CD8-positive, alpha-beta memory T cell (primary cell): ENCODE results near the gene C1QTNF12. TPM values are rescaled to one million over a fixed set of nuclear protein-coding genes. Genes with fewer than 3 reads are reported as not detected.

ENCODE experiments used
- CTCF ChIA-PET: fragments of 350-600 bp; sonication (Branson Sonifier 250); formaldehyde crosslinking; loops from one replicate; lab custom pipeline; 2021; ENCODE audit warnings: antibody characterized with exemption; lab: Charles Lee
- POLR2A ChIA-PET: fragments of 350-600 bp; sonication (Branson Sonifier 250); formaldehyde crosslinking; loops from one replicate; lab custom pipeline; 2021; ENCODE audit warnings: antibody characterized with exemption; lab: Charles Lee
- DNase-seq, 5 donors: peaks; one replicate each; pipeline versions ENCODE4 v3.0.0 to v3.0.0-alpha.2; 2020 to 2022; ENCODE audit warnings: mixed read lengths in 1 of 5
- H3K27ac ChIP-seq: one replicate; pipeline ENCODE4 v1.7.0; 2013; ENCODE audit warnings: low read depth, mild to moderate bottlenecking, low read length, moderate library complexity
- H3K27me3 ChIP-seq: 2 replicates; pipeline ENCODE4 v1.7.0; 2013; ENCODE audit warnings: low read length, mild to moderate bottlenecking; ENCODE audit not compliant: insufficient read depth, poor library complexity, severe bottlenecking
- H3K36me3 ChIP-seq: 2 replicates; pipeline ENCODE4 v1.7.0; 2013; ENCODE audit warnings: mild to moderate bottlenecking, low read length, moderate library complexity; ENCODE audit not compliant: insufficient read depth
- H3K4me1 ChIP-seq: 2 replicates; pipeline ENCODE4 v1.7.0; 2013; ENCODE audit warnings: mild to moderate bottlenecking, low read length, moderate library complexity; ENCODE audit not compliant: insufficient read depth
- H3K4me3 ChIP-seq: 2 replicates; pipeline ENCODE4 v1.7.0; 2013; ENCODE audit warnings: mild to moderate bottlenecking, low read length
- H3K9me3 ChIP-seq: 2 replicates; pipeline ENCODE4 v1.7.0; 2013; ENCODE audit warnings: mild to moderate bottlenecking, low read length
- H3K27ac Mint-ChIP-seq, 8 donors: one replicate each; pipeline ENCODE4 v1.8.0; 2020 to 2021; ENCODE audit warnings: mixed read lengths in 8 of 8, mild to moderate bottlenecking in 6 of 8, inconsistent platforms in 3 of 8, moderate library complexity in 3 of 8
- H3K27me3 Mint-ChIP-seq, 2 donors: one replicate each; pipeline ENCODE4 v1.8.0; 2020 to 2021; ENCODE audit warnings: mixed read lengths in 2 of 2, mild to moderate bottlenecking in 1 of 2, moderate library complexity in 1 of 2
- H3K36me3 Mint-ChIP-seq, 3 donors: one replicate each; pipeline ENCODE4 v1.8.0; 2020 to 2021; ENCODE audit warnings: mixed read lengths in 3 of 3, inconsistent platforms in 1 of 3, mild to moderate bottlenecking in 1 of 3
- H3K4me1 Mint-ChIP-seq, 3 donors: one replicate each; pipeline ENCODE4 v1.8.0; 2020 to 2021; ENCODE audit warnings: mixed read lengths in 3 of 3, inconsistent platforms in 1 of 3, mild to moderate bottlenecking in 1 of 3
- H3K4me3 Mint-ChIP-seq, 7 donors: one replicate each; pipeline ENCODE4 v1.8.0; 2020 to 2021; ENCODE audit warnings: mixed read lengths in 7 of 7, mild to moderate bottlenecking in 6 of 7, moderate library complexity in 4 of 7, inconsistent platforms in 2 of 7
- H3K9me3 Mint-ChIP-seq, 5 donors: one replicate each; pipeline ENCODE4 v1.8.0; 2020 to 2022; ENCODE audit warnings: mixed read lengths in 5 of 5, mild to moderate bottlenecking in 3 of 5, moderate library complexity in 2 of 5, inconsistent platforms in 1 of 5
- polyA plus RNA-seq: library from polyadenylated mRNA; unstranded; fragments of 300-500 nt; fragmentation: Illumina TruSeq; gene quantifications from one replicate; pipeline ENCODE4 v1.2.3, GENCODE V29; 2021
- total RNA-seq, 2 experiments: library from RNA; stranded (reverse); gene quantifications; one replicate each; pipeline ENCODE4 v1.2.3, GENCODE V29; 2021

C1QTNF12 gene
- total and polyA plus RNA-seq, 3 experiments from 2014 or later: 0.51 to 1.1 TPM; not detected in 1

DNA sequence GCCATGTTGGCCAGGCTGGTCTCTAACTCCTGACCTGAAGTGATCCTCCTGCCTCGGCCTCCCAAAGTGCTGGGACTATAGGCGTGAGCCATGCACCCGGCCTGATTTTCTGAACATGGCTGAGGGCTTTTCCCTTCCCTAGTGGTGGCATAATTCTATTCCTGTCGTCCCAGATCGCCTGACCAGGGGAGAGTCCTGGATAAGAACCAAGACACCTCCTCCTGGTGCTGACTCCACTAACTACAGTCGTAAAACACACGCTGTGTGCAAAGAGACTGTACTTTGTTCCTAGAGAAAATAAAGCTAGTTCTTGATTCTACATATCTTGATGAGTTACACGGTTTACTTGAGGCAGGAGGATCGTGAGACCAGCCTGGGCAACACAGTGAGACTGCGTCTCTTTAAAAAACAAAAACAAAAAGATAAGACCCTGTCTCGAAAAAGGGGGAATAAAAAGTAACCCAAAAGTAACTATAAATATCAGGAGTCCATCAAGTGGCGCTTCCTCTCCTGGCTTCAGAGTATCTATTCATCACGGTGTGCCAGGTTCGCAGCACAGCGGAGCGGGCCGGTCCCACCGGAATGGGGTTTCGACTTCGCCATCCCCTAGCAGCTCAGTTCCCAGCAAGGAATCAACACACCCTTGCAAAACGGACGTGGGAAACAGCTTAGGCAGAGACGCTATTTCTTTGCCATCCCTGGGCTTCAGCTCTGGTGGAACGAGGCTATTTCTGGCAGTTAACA, 15.7 kb downstream of the C1QTNF12 start:
- H3K4me1 Mint-ChIP-seq: peaks cover 27 to 48% (median 30%) of the 10 kb centered on the region in 3 donors
- no peaks in the 10 kb centered on the region for H3K27me3 ChIP-seq
- peaks cover 0 to 53% (median 2%) of the 10 kb centered on the region in 3 donors for H3K36me3 Mint-ChIP-seq
- ChIA-PET POLR2A (interaction anchor here (0.7 kb wide), 1 partner anchor 323 kb away, joined by 4 read pairs; no protein-coding TSS in a partner anchor), CTCF (interaction anchor here (0.7 to 0.8 kb wide), 3 partner anchors 108 to 210 kb away, joined by 3 to 4 read pairs (median 3); no protein-coding TSS in a partner anchor)
- peak overlapping the region; percentile 91 to 99 (median 94) for H3K4me3 Mint-ChIP-seq
- no peaks in the 10 kb centered on the region for H3K27me3 Mint-ChIP-seq
- H3K4me1 ChIP-seq: peaks cover 28% of the 10 kb centered on the region
- peak overlapping the region; percentile 86 to 98 (median 94) for H3K27ac Mint-ChIP-seq
- peak overlapping the region; percentile 90 for H3K27ac ChIP-seq
- DNase-seq: no peak
- H3K9me3 ChIP-seq: no peaks in the 10 kb centered on the region
- peak overlapping the region; percentile 100 for H3K4me3 ChIP-seq
- H3K36me3 ChIP-seq: peaks cover 5% of the 10 kb centered on the region
- H3K9me3 Mint-ChIP-seq: no peaks in the 10 kb centered on the region

DNA sequence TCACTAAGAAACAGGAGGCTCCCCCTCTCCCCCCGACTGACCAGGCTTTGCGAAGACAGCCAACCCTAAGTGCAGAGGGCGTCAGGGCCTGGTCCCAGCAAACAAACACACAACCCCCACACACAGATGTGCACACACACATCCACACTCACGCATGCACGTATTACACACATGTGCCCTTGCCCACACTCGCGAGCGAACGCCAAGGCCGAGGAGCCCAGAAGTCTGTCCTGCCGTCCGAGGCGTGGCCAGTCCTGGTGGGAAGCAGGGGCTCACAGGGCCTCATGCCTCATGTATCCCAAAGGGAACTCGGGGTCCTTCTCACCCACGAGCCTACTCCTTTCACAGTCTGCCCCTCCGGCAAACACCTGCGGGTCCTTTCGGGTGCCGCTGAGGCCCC, 16.8 kb downstream of the C1QTNF12 start:
- DNase-seq: no peak
- Histone ChIP-seq H3K4me1 (peaks cover 28% of the 10 kb centered on the region), H3K27me3 (no peaks in the 10 kb centered on the region), H3K4me3 (no peak overlapping the region), H3K36me3 (peaks cover 8% of the 10 kb centered on the region), H3K27ac (no peak overlapping the region), H3K9me3 (no peaks in the 10 kb centered on the region)
- Mint-ChIP-seq H3K9me3 (no peaks in the 10 kb centered on the region), H3K27me3 (no peaks in the 10 kb centered on the region), H3K4me3 (peak overlapping the region in 6 of 7 donors; percentile 60 to 96 (median 84)), H3K4me1 (peaks cover 30 to 49% (median 35%) of the 10 kb centered on the region in 3 donors), H3K27ac (peak overlapping the region in 4 of 8 donors; percentile 23 to 87 (median 71)), H3K36me3 (peaks cover 0 to 62% (median 6%) of the 10 kb centered on the region in 3 donors)
- ChIA-PET CTCF (interaction anchor here (0.9 kb wide), 1 partner anchor 17 kb away, joined by 3 read pairs; no protein-coding TSS in a partner anchor), POLR2A (no interaction called here)

DNA sequence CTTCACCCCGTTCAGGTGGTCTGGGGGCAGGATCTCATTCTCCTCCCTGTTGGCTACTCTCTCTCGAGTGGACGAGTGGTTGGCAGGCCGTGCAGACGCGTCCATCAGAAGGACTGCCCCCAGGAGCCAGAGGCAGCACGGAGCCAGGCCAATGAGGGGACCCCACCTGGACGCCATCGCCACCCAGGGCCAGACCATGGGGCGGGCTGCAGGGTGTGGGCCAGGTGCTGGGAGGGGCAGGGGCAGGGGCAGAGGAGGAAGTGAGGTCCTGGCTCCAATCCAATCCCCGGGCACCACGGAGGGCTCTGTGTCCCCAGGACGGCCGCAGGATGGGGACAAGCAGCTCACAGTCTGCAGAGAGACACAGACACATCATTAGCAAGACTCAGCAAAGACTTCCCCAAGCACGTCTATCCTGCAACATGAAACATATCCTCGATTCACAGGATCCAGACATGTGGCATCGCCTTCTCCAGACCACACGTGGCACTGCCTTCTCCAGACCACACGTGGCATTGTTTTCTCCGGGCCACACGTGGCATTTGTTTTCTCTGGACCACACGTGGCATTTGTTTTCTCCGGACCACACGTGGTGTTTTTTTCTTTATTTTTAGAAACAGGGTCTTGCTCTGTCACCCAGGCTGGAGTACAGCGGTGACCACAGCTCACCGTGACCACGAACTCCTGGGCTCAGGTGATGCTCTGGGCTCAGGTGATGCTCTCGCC, 17.8 kb downstream of the C1QTNF12 start:
- DNase-seq: no peak
- POLR2A ChIA-PET: no interaction called here
- Mint-ChIP-seq H3K4me1 (peaks cover 22 to 39% (median 25%) of the 10 kb centered on the region in 3 donors), H3K4me3 (peak overlapping the region in 1 of 7 donors; percentile 31), H3K36me3 (peaks cover 0 to 61% (median 8%) of the 10 kb centered on the region in 3 donors), H3K9me3 (no peaks in the 10 kb centered on the region), H3K27me3 (no peaks in the 10 kb centered on the region), H3K27ac (peak overlapping the region in 1 of 8 donors; percentile 21)
- no peak overlapping the region for H3K4me3 ChIP-seq
- H3K9me3 ChIP-seq: no peaks in the 10 kb centered on the region
- CTCF ChIA-PET: interaction anchor here (0.9 kb wide), 1 partner anchor 16 kb away, joined by 3 read pairs; no protein-coding TSS in a partner anchor
- no peak overlapping the region for H3K27ac ChIP-seq
- H3K36me3 ChIP-seq: peaks cover 13% of the 10 kb centered on the region
- H3K4me1 ChIP-seq: peaks cover 28% of the 10 kb centered on the region
- H3K27me3 ChIP-seq: no peaks in the 10 kb centered on the region

DNA sequence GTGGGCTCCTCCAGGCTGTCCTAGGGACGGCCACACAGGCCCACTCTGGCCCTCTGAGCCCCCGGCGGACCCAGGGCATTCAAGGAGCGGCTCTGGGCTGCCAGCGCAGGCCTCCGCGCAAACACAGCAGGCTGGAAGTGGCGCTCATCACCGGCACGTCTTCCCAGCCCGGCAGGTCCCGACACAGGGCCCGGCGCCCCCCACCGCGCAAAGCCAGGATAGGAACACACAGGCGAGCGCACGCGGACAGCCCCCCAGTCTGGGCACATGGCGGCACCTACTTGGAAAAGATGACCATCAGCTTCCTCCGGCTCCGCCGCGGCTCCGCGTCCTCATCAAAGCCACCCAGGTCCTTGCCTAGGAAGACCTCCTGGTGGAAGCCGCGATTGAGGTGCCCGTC, 18.3 kb downstream of the C1QTNF12 start:
- no peaks in the 10 kb centered on the region for H3K27me3 Mint-ChIP-seq
- Histone ChIP-seq H3K36me3 (peaks cover 15% of the 10 kb centered on the region), H3K27me3 (no peaks in the 10 kb centered on the region), H3K4me1 (peaks cover 25% of the 10 kb centered on the region), H3K4me3 (no peak overlapping the region), H3K9me3 (no peaks in the 10 kb centered on the region), H3K27ac (no peak overlapping the region)
- ChIA-PET POLR2A (no interaction called here), CTCF (no interaction called here)
- no peaks in the 10 kb centered on the region for H3K9me3 Mint-ChIP-seq
- H3K27ac Mint-ChIP-seq: no peak overlapping the region
- H3K4me1 Mint-ChIP-seq: peaks cover 18 to 34% (median 20%) of the 10 kb centered on the region in 3 donors
- H3K36me3 Mint-ChIP-seq: peaks cover 0 to 64% (median 8%) of the 10 kb centered on the region in 3 donors
- no peak for DNase-seq
- H3K4me3 Mint-ChIP-seq: no peak overlapping the region

DNA sequence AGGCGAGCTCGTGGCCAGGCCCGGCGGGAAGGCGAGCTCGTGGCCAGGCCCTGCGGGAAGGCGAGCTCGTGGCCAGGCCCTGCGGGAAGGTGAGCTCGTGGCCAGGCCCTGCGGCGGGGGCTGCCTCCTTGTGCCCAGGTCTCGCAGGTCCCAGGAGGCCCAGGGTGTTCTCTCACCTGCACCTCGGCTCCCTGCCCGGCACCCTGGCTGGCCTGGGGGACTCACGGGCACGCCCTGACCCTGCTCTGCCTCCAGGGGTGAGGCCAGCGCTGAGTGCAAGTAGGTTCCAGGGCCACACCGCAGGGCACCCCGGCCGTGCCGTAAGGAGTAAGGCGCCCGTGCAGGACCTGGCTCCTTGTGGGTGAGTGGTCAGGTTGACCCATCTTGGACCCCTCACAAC, 19.1 kb downstream of the C1QTNF12 start:
- Mint-ChIP-seq H3K4me1 (peaks cover 18 to 34% (median 25%) of the 10 kb centered on the region in 3 donors), H3K36me3 (peaks cover 0 to 72% (median 12%) of the 10 kb centered on the region in 3 donors), H3K27me3 (no peaks in the 10 kb centered on the region), H3K4me3 (no peak overlapping the region), H3K9me3 (no peaks in the 10 kb centered on the region), H3K27ac (no peak overlapping the region)
- Histone ChIP-seq H3K27ac (no peak overlapping the region), H3K4me1 (peaks cover 19% of the 10 kb centered on the region), H3K27me3 (no peaks in the 10 kb centered on the region), H3K4me3 (no peak overlapping the region), H3K9me3 (no peaks in the 10 kb centered on the region), H3K36me3 (peaks cover 23% of the 10 kb centered on the region)
- POLR2A ChIA-PET: no interaction called here
- DNase-seq: no peak
- CTCF ChIA-PET: no interaction called here

DNA sequence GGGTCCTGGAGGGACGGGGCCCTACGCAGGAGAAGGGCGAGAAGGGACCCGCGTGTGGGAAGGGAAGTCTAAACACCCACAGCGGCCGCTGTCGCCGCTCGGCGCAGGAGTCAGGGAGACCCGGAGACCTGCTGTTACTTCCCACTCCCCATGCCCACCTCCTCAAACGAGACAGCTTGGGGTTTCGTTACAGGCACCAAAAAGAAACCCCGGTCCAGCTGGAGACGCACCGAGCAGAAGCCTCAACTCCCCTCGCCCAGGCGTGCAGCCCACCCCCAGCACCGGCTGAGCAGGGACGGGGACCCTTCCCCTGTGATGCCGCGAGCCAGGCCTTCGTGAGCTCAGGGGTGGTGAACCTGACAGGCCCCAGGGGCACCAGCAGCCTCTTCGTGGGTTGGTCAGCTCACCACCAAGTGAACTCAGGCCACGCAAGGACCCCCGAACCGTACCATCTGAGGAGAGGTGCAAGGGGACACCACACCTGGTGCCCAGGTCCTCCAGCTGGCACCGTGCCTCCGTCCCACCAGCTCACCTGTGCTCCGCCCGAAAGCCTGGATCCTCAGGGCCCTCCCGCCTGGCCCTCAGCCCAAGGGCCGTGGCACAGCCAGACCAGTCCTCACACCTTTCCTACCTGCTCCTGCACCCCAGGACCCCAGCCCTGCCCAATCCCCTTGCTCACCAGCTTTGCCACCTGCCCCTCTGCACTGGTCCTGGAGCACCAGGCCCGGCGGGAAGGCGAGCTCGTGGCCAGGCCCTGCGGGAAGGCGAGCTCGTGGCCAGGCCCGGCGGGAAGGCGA, 19.8 kb downstream of the C1QTNF12 start:
- no peak for DNase-seq
- peaks cover 19% of the 10 kb centered on the region for H3K4me1 ChIP-seq
- no peaks in the 10 kb centered on the region for H3K9me3 Mint-ChIP-seq
- ChIA-PET CTCF (interaction anchor here (0.9 kb wide), 1 partner anchor 104 kb away, joined by 3 read pairs; no protein-coding TSS in a partner anchor), POLR2A (no interaction called here)
- no peaks in the 10 kb centered on the region for H3K27me3 ChIP-seq
- peaks cover 28% of the 10 kb centered on the region for H3K36me3 ChIP-seq
- peaks cover 18 to 34% (median 25%) of the 10 kb centered on the region in 3 donors for H3K4me1 Mint-ChIP-seq
- H3K27ac ChIP-seq: no peak overlapping the region
- H3K4me3 Mint-ChIP-seq: no peak overlapping the region
- no peaks in the 10 kb centered on the region for H3K9me3 ChIP-seq
- peaks cover 0 to 76% (median 12%) of the 10 kb centered on the region in 3 donors for H3K36me3 Mint-ChIP-seq
- no peak overlapping the region for H3K27ac Mint-ChIP-seq
- H3K4me3 ChIP-seq: no peak overlapping the region
- H3K27me3 Mint-ChIP-seq: no peaks in the 10 kb centered on the region

DNA sequence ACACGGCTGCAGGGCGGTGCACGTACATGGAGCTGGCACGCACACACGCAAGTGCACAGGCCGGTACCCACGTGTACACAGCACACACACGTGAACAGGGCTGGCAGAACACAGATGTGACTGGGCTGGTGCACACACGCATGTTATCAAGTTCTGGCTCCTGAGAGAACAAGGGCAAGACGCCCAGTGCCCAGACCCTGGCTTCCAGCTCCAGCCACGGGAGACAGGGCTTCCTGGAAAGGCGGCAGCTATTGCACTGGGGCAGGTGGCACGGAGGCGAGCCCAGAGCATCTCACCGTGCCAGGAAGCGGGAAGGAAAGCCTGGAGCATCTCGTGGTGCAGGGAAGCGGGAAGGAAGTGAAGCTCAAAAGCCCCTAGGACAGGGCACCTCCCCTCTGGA, 20.6 kb downstream of the C1QTNF12 start:
- H3K36me3 ChIP-seq: peaks cover 31% of the 10 kb centered on the region
- ChIA-PET CTCF (interaction anchor here (0.9 kb wide), 1 partner anchor 104 kb away, joined by 3 read pairs; no protein-coding TSS in a partner anchor), POLR2A (no interaction called here)

More for the DNA sequence above, 20.6 kb downstream of the C1QTNF12 start:
- peaks cover 0 to 79% (median 12%) of the 10 kb centered on the region in 3 donors for H3K36me3 Mint-ChIP-seq
- no peak overlapping the region for H3K4me3 ChIP-seq
- peak overlapping the region in 2 of 7 donors; percentile 27 to 52 for H3K4me3 Mint-ChIP-seq
- no peaks in the 10 kb centered on the region for H3K27me3 Mint-ChIP-seq
- H3K27me3 ChIP-seq: no peaks in the 10 kb centered on the region
- no peak for DNase-seq
- peaks cover 16% of the 10 kb centered on the region for H3K4me1 ChIP-seq
- H3K9me3 ChIP-seq: no peaks in the 10 kb centered on the region
- peak overlapping the region in 2 of 8 donors; percentile 54 to 86 for H3K27ac Mint-ChIP-seq
- no peaks in the 10 kb centered on the region for H3K9me3 Mint-ChIP-seq
- H3K4me1 Mint-ChIP-seq: peaks cover 14 to 29% (median 22%) of the 10 kb centered on the region in 3 donors
- no peak overlapping the region for H3K27ac ChIP-seq
